Effector memory CD4-positive, alpha-beta T cell (primary cell): ENCODE measurements around the gene IDH3B.
"Not testable (repeated sequence)": the region's sequence is repeated elsewhere in the genome, so short reads cannot be mapped to it uniquely, and the experiment has no call there.

ENCODE experiments used
- DNase-seq, 3 donors: peaks; one replicate each; pipeline ENCODE4 v3.0.0-alpha.2; 2020
- H3K27ac ChIP-seq: 2 replicates; pipeline ENCODE4 v1.7.0; 2013; ENCODE audit warnings: mild to moderate bottlenecking, low read length, moderate library complexity; ENCODE audit not compliant: insufficient read depth, poor library complexity, severe bottlenecking
- H3K27me3 ChIP-seq: replicated peaks from 2 replicates; pipeline ENCODE4 v1.7.0; 2013; ENCODE audit warnings: mild to moderate bottlenecking, low read length; ENCODE audit not compliant: insufficient read depth, control insufficient read depth, poor library complexity, severe bottlenecking
- H3K36me3 ChIP-seq: 2 replicates; pipeline ENCODE4 v1.7.0; 2013; ENCODE audit warnings: mild to moderate bottlenecking, low read length, moderate library complexity; ENCODE audit not compliant: control insufficient read depth, insufficient read depth
- H3K4me1 ChIP-seq: 2 replicates; pipeline ENCODE4 v1.7.0; 2013; ENCODE audit warnings: low read length, mild to moderate bottlenecking; ENCODE audit not compliant: control insufficient read depth, insufficient read depth, poor library complexity, severe bottlenecking
- H3K4me3 ChIP-seq: 2 replicates; pipeline ENCODE4 v1.7.0; 2013; ENCODE audit warnings: low read length, low read depth, mild to moderate bottlenecking; ENCODE audit not compliant: insufficient read depth, poor library complexity, severe bottlenecking
- H3K9me3 ChIP-seq: 2 replicates; pipeline ENCODE4 v1.7.0; 2013; ENCODE audit warnings: mild to moderate bottlenecking, low read length, moderate library complexity; ENCODE audit not compliant: control insufficient read depth

Gene IDH3B

GRCh38 chr20:2703716-2704475 is 39.9 kb upstream of the IDH3B start:
- H3K27me3 ChIP-seq = peaks cover 2% of the 10 kb centered on the region
- no peaks in the 10 kb centered on the region for H3K9me3 ChIP-seq
- H3K27ac ChIP-seq = no peak overlapping the region
- H3K4me3 ChIP-seq = no peak overlapping the region
- no peaks in the 10 kb centered on the region for H3K4me1 ChIP-seq
- H3K36me3 ChIP-seq = no peaks in the 10 kb centered on the region
- DNase-seq = no peak

- Histone ChIP-seq H3K36me3 (no peaks in the 10 kb centered on the region), H3K27ac (no peak overlapping the region), H3K4me1 (no peaks in the 10 kb centered on the region), H3K9me3 (no peaks in the 10 kb centered on the region), H3K27me3 (peaks cover 5% of the 10 kb centered on the region), H3K4me3 (no peak overlapping the region)
- DNase-seq = no peak
Observed at GRCh38 chr20:2701671-2702081, 37.7 kb upstream of the IDH3B start.

- Histone ChIP-seq H3K4me3 (no peak overlapping the region), H3K27ac (no peak overlapping the region), H3K4me1 (no peaks in the 10 kb centered on the region), H3K27me3 (peaks cover 7% of the 10 kb centered on the region), H3K36me3 (no peaks in the 10 kb centered on the region), H3K9me3 (no peaks in the 10 kb centered on the region)
- no peak for DNase-seq
Observed at GRCh38 chr20:2700913-2701620, 37.1 kb upstream of the IDH3B start.

- Histone ChIP-seq H3K36me3 (no peaks in the 10 kb centered on the region), H3K27ac (no peak overlapping the region), H3K27me3 (peaks cover 14% of the 10 kb centered on the region), H3K9me3 (no peaks in the 10 kb centered on the region), H3K4me1 (no peaks in the 10 kb centered on the region), H3K4me3 (no peak overlapping the region)
- DNase-seq = no peak
Observed at GRCh38 chr20:2699775-2700413, 35.9 kb upstream of the IDH3B start.

GRCh38 chr20:2698912-2699311 is 34.9 kb upstream of the IDH3B start:
- no peaks in the 10 kb centered on the region for H3K36me3 ChIP-seq
- H3K27ac ChIP-seq = no peak overlapping the region
- H3K9me3 ChIP-seq = no peaks in the 10 kb centered on the region
- no peak overlapping the region for H3K4me3 ChIP-seq
- H3K4me1 ChIP-seq = peaks cover 3% of the 10 kb centered on the region
- DNase-seq = no peak
- H3K27me3 ChIP-seq = peaks cover 21% of the 10 kb centered on the region

GRCh38 chr20:2698186-2698817 is 34.3 kb upstream of the IDH3B start:
- H3K27ac ChIP-seq = no peak overlapping the region
- H3K36me3 ChIP-seq = no peaks in the 10 kb centered on the region
- H3K4me1 ChIP-seq = peaks cover 7% of the 10 kb centered on the region
- H3K9me3 ChIP-seq = no peaks in the 10 kb centered on the region
- no peak for DNase-seq
- H3K4me3 ChIP-seq = no peak overlapping the region
- peaks cover 21% of the 10 kb centered on the region for H3K27me3 ChIP-seq

GRCh38 chr20:2697768-2698167 is 33.8 kb upstream of the IDH3B start:
- peaks cover 21% of the 10 kb centered on the region for H3K27me3 ChIP-seq
- H3K4me3 ChIP-seq = no peak overlapping the region
- DNase-seq = no peak

GRCh38 chr20:2696646-2697045 is 32.6 kb upstream of the IDH3B start:
- Histone ChIP-seq H3K9me3 (no peaks in the 10 kb centered on the region), H3K27me3 (peaks cover 21% of the 10 kb centered on the region), H3K36me3 (no peaks in the 10 kb centered on the region), H3K27ac (no peak overlapping the region), H3K4me1 (peaks cover 7% of the 10 kb centered on the region), H3K4me3 (no peak overlapping the region)
- no peak for DNase-seq

More at GRCh38 chr20:2697768-2698167, 33.8 kb upstream of the IDH3B start:
- Histone ChIP-seq H3K9me3 (no peaks in the 10 kb centered on the region), H3K27ac (no peak overlapping the region), H3K4me1 (peaks cover 7% of the 10 kb centered on the region), H3K36me3 (no peaks in the 10 kb centered on the region)

GRCh38 chr20:2695984-2696525 is 32.0 kb upstream of the IDH3B start:
- not testable (repeated sequence) for H3K9me3 ChIP-seq, H3K4me1 ChIP-seq, H3K36me3 ChIP-seq, H3K4me3 ChIP-seq, H3K27ac ChIP-seq, DNase-seq
- peaks cover 21% of the 10 kb centered on the region for H3K27me3 ChIP-seq
